GM12872 (cell line): ENCODE data around the gene KRT15.

ENCODE experiments used
- CTCF ChIP-seq: IDR thresholded peaks from 3 replicates; pipeline ENCODE4 v1.5.1; 2011; ENCODE audit warnings: low read depth, mild to moderate bottlenecking, low read length, moderate library complexity; ENCODE audit not compliant: insufficient read depth

KRT15 gene

GRCh38 chr17:41535764-41536481 is 17.2 kb upstream of the KRT15 start:
- no peak for TF ChIP-seq CTCF

- TF ChIP-seq CTCF, result no peak
Observed at GRCh38 chr17:41534899-41535546, 16.3 kb upstream of the KRT15 start.

- TF ChIP-seq CTCF, result no peak
Observed at GRCh38 chr17:41533613-41534012, 14.9 kb upstream of the KRT15 start.

- TF ChIP-seq CTCF, result no peak
Observed at GRCh38 chr17:41532947-41533570, 14.4 kb upstream of the KRT15 start.

- no peak for TF ChIP-seq CTCF
Observed at GRCh38 chr17:41531993-41532392, 13.3 kb upstream of the KRT15 start.

- TF ChIP-seq CTCF, result no peak
Observed at GRCh38 chr17:41530062-41531048, 11.7 kb upstream of the KRT15 start.

- no peak for TF ChIP-seq CTCF
Observed at GRCh38 chr17:41529491-41529915, 10.8 kb upstream of the KRT15 start.
